Measurements from ENCODE around the gene ZXDC.

- TF ChIP-seq CTCF (optimal IDR thresholded peaks at IDR 0.05 in 1 of 3, IDR thresholded peaks at IDR 0.05 in 1 of 3, conservative IDR thresholded peaks at IDR 0.05 in 1 of 3; ENCODE audit: extremely low read depth in 1 of 3, insufficient read depth in 2 of 3, low read length in 3 of 3) (no peak), EZH2 (IDR thresholded peaks at IDR 0.05; ENCODE audit: low read length) (no peak)
Observed at GRCh38 chr3:126464093-126464492, 11.6 kb downstream of the ZXDC start.

All from keratinocyte (primary cell).